Stimulated activated CD4-positive, alpha-beta T cell treated with anti-CD3 and anti-CD28 coated beads, Interleukin-4, amount 100 ng/mL, for 48 hours (primary cell): ENCODE data around the gene ASXL1.
"Not testable (repeated sequence)": the region's sequence is repeated elsewhere in the genome, so short reads cannot be mapped to it uniquely, and the experiment has no call there.

Experiments
- DNase-seq, 2 donors: peaks; one replicate each; pipeline ENCODE4 v3.0.0-alpha.2; 2020; ENCODE audit warnings: low read depth in 2 of 2

Gene ASXL1

GRCh38 chr20:32465901-32466675 lies 108.0 kb downstream of the ASXL1 start:
- not testable (repeated sequence) for DNase-seq

DNA sequence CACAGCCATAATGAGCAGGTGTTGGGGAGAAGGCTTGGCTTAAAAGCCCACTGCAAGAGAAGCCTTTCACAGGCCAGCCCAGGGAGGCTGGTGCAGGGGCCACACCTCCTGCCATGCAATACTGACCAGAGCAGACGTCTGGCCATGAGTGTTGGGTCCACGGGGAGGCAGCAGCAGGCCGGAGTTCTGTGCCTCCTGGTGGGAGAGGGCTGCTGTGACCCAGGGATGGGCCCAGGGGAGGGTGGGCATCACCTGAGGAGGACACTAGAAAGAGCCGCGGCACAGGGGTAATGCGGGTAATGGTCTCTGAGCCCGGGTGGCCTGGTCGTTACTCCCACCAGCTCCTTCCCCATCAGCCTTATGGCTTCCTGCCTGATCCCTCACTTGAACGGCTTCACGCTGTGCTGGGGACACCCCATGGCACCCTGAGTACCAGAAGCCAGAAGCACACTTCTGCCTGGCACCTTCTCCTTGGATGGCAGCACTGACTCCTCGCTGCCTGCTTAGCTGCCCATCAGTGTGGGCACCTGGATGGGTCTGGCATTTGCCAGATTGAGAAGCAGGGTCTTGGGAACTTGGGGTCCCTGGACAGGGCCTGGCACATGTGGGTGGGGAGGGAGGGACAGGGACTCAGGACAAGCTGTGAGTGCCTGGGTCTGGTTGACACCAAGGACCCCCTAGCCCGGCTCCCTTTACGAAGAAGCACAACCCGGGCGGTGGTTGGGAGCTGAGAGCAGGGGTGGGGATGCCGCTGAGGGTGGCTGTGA lies 108.8 kb downstream of the ASXL1 start:
- no peak for DNase-seq

- DNase-seq = no peak
Observed at GRCh38 chr20:32467506-32468312, 109.6 kb downstream of the ASXL1 start.

GRCh38 chr20:32468313-32468640 lies 110.1 kb downstream of the ASXL1 start:
- DNase-seq = no peak

- no peak for DNase-seq
Observed at GRCh38 chr20:32468860-32469259, 110.7 kb downstream of the ASXL1 start.

DNA sequence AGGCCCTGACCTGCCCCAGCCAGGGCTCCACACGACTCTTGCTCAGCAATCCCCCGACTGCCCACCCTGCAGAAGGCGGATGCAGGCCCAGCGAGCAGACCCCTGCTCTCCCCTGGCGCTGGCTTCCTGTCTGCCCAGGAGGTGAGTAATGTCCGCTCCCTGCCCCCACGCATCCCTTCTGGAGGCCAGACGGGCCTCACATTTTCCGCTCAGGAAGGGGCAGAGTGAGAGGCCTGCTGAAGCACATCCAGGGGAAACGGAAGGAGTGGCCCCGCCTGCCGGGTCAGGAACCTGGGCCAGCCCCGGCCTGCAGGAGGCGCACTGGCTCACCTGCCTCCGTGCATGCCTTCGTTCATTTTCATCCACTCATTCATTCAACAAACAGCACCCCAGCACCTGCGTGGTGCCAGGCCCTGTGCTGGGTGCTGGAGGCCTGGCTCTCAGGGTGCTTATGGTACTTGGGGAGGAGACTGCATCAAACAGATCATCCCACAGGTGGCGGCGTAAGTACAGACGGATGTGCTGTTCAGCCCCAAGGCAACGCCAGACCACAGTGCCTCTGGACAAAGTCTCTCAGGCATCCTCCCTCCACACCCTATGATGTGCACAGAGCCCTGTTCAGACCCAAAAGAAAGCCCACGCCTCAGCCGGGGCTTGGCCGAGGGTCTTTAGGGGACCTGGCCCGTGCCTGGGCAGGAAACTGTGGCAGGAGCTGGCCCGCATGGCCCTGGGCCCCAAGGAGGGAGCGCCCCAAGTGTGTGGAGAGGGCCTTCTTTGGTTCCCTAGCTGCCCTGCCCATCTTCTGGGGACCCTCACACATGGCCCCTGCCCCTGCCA lies 112.1 kb downstream of the ASXL1 start:
- peak in 1 of 2 donors; percentile 9 for DNase-seq

DNA sequence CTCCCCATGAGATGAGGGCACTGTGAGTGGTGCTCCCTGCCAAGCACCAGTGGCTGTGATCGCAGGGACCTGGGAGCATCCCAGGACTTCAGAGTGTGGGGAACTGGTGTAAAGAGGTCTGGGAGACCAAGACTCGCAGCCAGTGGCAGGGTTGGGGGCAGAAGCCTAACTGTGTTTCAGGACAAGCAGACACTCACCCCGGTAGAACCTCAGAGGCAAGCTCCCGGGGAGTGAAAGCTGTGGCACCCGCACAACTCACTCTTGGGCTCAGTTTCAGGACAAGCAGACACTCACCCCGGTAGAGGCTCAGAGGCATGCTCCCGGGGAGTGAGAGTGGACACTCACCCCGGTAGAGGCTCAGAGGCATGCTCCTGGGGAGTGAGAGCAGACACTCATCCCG lies 112.8 kb downstream of the ASXL1 start:
- DNase-seq = no peak

GRCh38 chr20:32472581-32473207 lies 114.6 kb downstream of the ASXL1 start:
- DNase-seq = no peak

DNA sequence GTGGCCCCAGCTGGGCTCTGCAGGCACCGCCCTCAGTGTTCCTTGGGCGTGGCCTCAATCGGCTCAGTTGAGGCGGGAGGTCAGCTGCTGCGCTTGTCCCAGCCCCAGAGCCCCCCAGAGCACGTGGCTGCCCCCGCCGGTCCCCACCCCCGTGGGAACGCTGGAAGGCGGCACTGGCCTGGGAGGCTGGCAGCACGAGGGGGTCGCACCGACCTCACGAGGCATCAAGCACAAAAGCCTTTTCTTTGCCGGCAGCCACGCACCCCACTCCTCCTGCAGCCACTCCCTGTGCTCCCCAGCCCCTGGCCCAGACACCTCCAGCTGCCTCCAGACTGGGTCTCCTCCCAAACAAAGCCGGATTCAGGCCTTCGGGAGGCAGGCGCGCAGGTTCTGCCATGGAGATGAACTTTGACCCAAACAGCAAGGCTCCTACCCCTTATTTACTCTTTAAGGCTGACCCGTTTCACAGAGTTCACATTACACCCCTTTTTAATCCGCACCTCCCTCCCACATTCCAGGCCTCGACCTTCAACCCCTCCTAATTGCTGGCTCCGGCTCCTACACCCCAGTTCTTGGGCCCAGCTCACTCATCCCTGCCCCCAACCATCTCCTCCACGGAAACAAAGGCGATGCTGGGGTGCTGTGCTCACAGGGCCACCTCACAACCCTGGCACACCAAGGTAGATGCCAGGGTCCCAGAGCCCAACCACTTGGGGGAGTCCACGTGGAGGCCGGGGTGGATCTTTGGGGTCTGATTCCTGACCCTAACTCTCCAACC lies 115.3 kb downstream of the ASXL1 start:
- no peak for DNase-seq

GRCh38 chr20:32474009-32474716 lies 116.0 kb downstream of the ASXL1 start:
- no peak for DNase-seq

GRCh38 chr20:32474717-32474966 lies 116.5 kb downstream of the ASXL1 start:
- no peak for DNase-seq

- DNase-seq = no peak
Observed at GRCh38 chr20:32474967-32475811, 117.1 kb downstream of the ASXL1 start.

DNA sequence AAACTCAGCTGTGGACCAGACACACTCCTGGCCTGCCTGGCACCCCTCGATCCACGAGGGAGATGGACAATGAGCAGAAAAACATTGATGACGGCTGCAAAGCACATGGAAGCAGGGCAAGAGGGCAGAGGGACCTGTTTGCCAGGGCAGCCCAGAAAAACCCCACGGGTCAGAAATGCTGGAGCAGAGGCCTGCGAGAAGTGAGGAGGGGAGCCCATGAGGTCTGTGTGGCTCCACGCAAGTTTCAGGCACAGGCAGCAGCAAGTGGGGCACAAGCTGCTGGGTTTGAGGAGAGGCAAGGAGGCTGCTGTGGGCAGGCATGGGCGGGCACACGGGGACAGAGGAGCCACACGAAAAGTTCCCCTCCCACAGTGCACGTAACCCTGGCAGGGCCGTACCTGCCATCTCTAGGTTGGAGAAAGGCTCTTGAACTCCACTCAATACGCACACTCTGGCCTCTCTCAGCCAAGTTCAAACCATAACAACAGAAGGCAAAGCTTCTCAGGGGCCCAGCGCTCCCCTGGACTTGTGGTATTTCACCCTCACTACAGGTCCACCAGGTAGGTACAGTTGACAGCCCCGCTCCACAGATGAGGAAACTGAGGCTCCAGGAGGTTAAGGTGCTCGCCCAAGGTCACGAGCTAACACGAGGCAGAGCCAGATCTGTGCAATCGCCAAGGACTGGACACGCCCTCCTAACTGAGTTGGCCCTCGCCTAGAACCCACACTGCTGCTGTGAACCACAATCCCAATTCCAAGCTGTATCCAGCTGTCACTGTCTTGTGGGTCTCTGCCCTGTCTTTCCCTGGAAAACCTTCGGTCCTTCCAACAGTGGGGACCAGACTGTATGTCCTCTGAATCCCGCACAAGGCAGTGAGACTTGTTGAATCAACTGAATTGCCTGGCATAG lies 118.8 kb downstream of the ASXL1 start:
- DNase-seq = no peak

DNA sequence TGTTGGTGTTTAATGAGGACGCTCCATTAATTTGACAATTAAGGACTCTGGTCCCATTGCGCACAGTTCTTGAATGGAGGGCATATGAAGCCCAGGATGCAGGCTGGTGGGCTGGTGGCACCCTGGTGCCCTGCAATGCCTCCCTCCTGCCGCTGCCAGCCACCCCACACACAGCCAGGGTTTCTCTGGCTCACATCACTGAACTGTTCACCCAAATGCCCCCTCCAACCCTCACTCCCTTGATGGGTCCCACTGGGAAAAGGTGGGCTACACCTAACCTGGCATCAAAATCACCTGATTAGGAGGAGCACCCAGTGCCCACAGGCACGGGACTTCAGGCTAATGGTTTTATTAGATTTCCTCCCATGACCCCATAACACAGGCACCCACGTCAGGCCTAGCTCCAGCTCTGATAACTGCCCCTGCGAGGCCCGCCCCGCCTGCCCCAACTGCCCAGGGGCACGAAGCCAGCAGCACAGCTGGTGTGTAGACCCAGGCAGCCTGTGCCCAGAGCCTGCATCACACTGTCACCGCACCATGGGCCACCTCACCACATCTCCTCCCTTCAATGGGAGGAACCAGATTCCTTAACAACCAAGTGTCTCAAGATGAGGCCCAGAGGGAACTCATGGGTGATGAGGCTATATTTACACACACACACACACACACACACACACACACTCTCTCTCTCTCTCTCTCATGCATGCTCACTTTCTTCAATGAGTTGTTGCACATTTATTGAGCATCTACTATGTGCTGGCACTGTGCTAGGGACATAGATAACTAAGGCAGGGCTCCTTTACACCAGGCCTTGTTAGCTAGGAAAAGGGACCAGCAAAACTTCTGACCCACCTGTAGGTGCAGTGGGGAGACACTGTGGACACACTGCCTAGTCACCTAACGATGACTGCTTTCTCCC lies 119.7 kb downstream of the ASXL1 start:
- no peak for DNase-seq

GRCh38 chr20:32478576-32478975 lies 120.4 kb downstream of the ASXL1 start:
- DNase-seq = no peak

DNA sequence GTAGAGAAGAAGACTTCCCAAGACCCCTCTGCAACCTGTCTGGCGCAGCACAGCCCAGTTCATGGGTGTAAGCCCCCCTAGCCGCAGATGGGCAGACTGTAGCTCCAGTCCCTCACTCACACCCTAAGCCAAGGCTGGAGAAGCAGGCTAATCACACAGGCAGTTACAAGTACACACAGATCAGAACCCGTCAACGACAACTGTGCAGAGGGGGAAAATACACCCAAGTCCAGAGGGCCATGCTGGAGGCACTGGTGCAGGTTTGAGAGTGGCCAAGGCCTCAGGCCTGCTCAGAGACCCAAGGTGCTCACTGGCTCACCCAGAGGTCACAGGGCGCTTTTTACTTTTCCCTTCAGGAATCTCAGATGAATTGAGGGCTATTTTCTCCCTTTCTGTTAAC lies 120.9 kb downstream of the ASXL1 start:
- no peak for DNase-seq

- no peak for DNase-seq
Observed at GRCh38 chr20:32479697-32480171, 121.6 kb downstream of the ASXL1 start.
